Stimulated activated CD4-positive, alpha-beta T cell treated with anti-CD3 and anti-CD28 coated beads, Interleukin-2, amount 100 ng/mL, for 4 hours (primary cell): ENCODE data around the gene GNB5.
"Not testable (repeated sequence)": the region's sequence is repeated elsewhere in the genome, so short reads cannot be mapped to it uniquely, and the experiment has no call there.

Experiments used
- DNase-seq: peaks from one replicate; pipeline ENCODE4 v3.0.0-alpha.2; 2020; ENCODE audit warnings: low read depth

GNB5 gene

GRCh38 chr15:52191207-52191606, at the start of gene GNB5:
Gene GNB5, minus strand, starts transcription at chr15:52191392. Its CDS starts 6,716 bp downstream, at chr15:52184676.
- DNase-seq = no peak

GRCh38 chr15:52240166-52240565, 49.0 kb upstream of the GNB5 start:
- no peak for DNase-seq

- not testable (repeated sequence) for DNase-seq
These were observed 47.9 kb upstream of the GNB5 start for GRCh38 chr15:52238989-52239525.

- DNase-seq = no peak
These were observed 47.0 kb upstream of the GNB5 start for GRCh38 chr15:52238149-52238548.

GRCh38 chr15:52236013-52236412, 44.8 kb upstream of the GNB5 start:
- DNase-seq = no peak

GRCh38 chr15:52234596-52235541, 43.7 kb upstream of the GNB5 start:
- DNase-seq = no peak

GRCh38 chr15:52233405-52233804, 42.2 kb upstream of the GNB5 start:
- no peak for DNase-seq

GRCh38 chr15:52232327-52232726, 41.1 kb upstream of the GNB5 start:
- no peak for DNase-seq

GRCh38 chr15:52230073-52230472, 38.9 kb upstream of the GNB5 start:
- DNase-seq = no peak

GRCh38 chr15:52228921-52229320, 37.7 kb upstream of the GNB5 start:
- no peak for DNase-seq

GRCh38 chr15:52227456-52227855, 36.3 kb upstream of the GNB5 start:
- DNase-seq = peak; percentile 56

- no peak for DNase-seq
These were observed 34.0 kb upstream of the GNB5 start for GRCh38 chr15:52225230-52225629.

GRCh38 chr15:52224211-52224610, 33.0 kb upstream of the GNB5 start:
- no peak for DNase-seq

GRCh38 chr15:52221730-52222129, 30.5 kb upstream of the GNB5 start:
- no peak for DNase-seq

- no peak for DNase-seq
These were observed 29.9 kb upstream of the GNB5 start for GRCh38 chr15:52220937-52221660.

GRCh38 chr15:52220251-52220650, 29.1 kb upstream of the GNB5 start:
- DNase-seq = no peak

GRCh38 chr15:52218816-52219215, 27.6 kb upstream of the GNB5 start:
- no peak for DNase-seq

- no peak for DNase-seq
These were observed 27.2 kb upstream of the GNB5 start for GRCh38 chr15:52218371-52218770.

GRCh38 chr15:52217186-52217585, 26.0 kb upstream of the GNB5 start:
- DNase-seq = no peak

- no peak for DNase-seq
These were observed 23.4 kb upstream of the GNB5 start for GRCh38 chr15:52214553-52214952.

GRCh38 chr15:52213206-52213605, 22.0 kb upstream of the GNB5 start:
- DNase-seq = no peak

GRCh38 chr15:52208306-52208946, 17.2 kb upstream of the GNB5 start:
- peak; percentile 49 for DNase-seq
